Endothelial cell of umbilical vein (primary cell): Measurements from ENCODE around the gene DIRAS3. TPM values are rescaled to one million over a fixed set of nuclear protein-coding genes. Genes with fewer than 3 reads are reported as not detected.

Source experiments
- BruUV-seq: library from RNA; stranded (reverse); fragments of 400-500 nt; replicated peaks from 2 replicates; lab custom pipeline; 2021; lab: Mats Ljungman, UMichigan
- CTCF ChIA-PET: fragments of 300-600, 350-600 bp; sonication (Branson Sonifier 250); formaldehyde crosslinking; loops from one replicate; lab custom pipeline; 2021; ENCODE audit warnings: antibody characterized with exemption, inconsistent platforms; lab: Charles Lee
- POLR2A ChIA-PET: fragments of 300-600, 350-600 bp; sonication (Branson Sonifier 250); formaldehyde crosslinking; loops from one replicate; lab custom pipeline; 2021; ENCODE audit warnings: antibody characterized with exemption, inconsistent platforms; lab: Charles Lee
- DNase-seq: peaks from one replicate; pipeline ENCODE4 v3.0.0-alpha.2; 2011; ENCODE audit warnings: low read depth, low spot score
- FAIRE-seq: peaks from 2 replicates; lab custom pipeline; 2011; peaks lifted over from hg19 to GRCh38; lab: Jason Lieb, UNC
- H2AFZ ChIP-seq: 2 replicates; pipeline ENCODE4 v1.6.0; 2012; ENCODE audit warnings: low read depth, low read length, control low read depth, inconsistent platforms
- H3K27ac ChIP-seq: 2 replicates; pipeline ENCODE4 v1.5.1; 2011; ENCODE audit warnings: low read depth, mild to moderate bottlenecking, control low read depth, low read length, moderate library complexity; ENCODE audit not compliant: insufficient read depth
- H3K27me3 ChIP-seq, 2 experiments: 2 replicates each; pipeline versions ENCODE4 v1.6.0 to v1.6.1; 2011; ENCODE audit warnings: low read length in 2 of 2, mixed read lengths in 1 of 2; ENCODE audit not compliant: control insufficient read depth in 2 of 2, insufficient read depth in 2 of 2
- H3K36me3 ChIP-seq, 2 experiments: 2 replicates in 1 of 2; 3 replicates in 1 of 2; pipeline ENCODE4 v1.5.1; 2011; ENCODE audit warnings: low read length in 2 of 2, mild to moderate bottlenecking in 1 of 2, moderate library complexity in 1 of 2; ENCODE audit not compliant: control insufficient read depth in 2 of 2, insufficient read depth in 2 of 2; ENCODE audit errors: extremely low read depth in 1 of 2
- H3K4me1 ChIP-seq: 3 replicates; pipeline ENCODE4 v1.5.1; 2011; ENCODE audit warnings: mild to moderate bottlenecking, low read length; ENCODE audit not compliant: control insufficient read depth, insufficient read depth; ENCODE audit errors: extremely low read depth
- H3K4me2 ChIP-seq: 2 replicates; pipeline ENCODE4 v1.6.1; 2011; ENCODE audit warnings: low read length, control low read depth, mixed read lengths; ENCODE audit not compliant: insufficient read depth
- H3K4me3 ChIP-seq, 3 experiments: fragments of 200-600 bp in 1 of 3; sonication (generic), shearing (Covaris generic) in 1 of 3; replicated peaks in 1 of 3; 2 replicates each; pipeline ENCODE4 v1.5.1; 2011 to 2016; ENCODE audit warnings: control low read depth in 3 of 3, low read length in 3 of 3, mild to moderate bottlenecking in 2 of 3, inconsistent platforms in 1 of 3, low read depth in 1 of 3, moderate library complexity in 1 of 3; ENCODE audit not compliant: insufficient read depth in 1 of 3
- H3K79me2 ChIP-seq: 2 replicates; pipeline ENCODE4 v1.6.0; 2012; ENCODE audit warnings: low read length, inconsistent platforms; ENCODE audit not compliant: control insufficient read depth, insufficient read depth
- H3K9ac ChIP-seq: replicated peaks from 2 replicates; pipeline ENCODE3; 2011; ENCODE audit warnings: low read length, control low read depth; ENCODE audit not compliant: insufficient read depth; ENCODE audit errors: extremely low read depth
- H3K9me1 ChIP-seq: replicated peaks from 3 replicates; pipeline ENCODE4 v1.6.0; 2011; ENCODE audit warnings: mild to moderate bottlenecking, low read length; ENCODE audit not compliant: control insufficient read depth, insufficient read depth; ENCODE audit errors: extremely low read depth
- H3K9me3 ChIP-seq: replicated peaks from 2 replicates; pipeline ENCODE4 v1.5.1; 2012; ENCODE audit warnings: low read length, inconsistent platforms; ENCODE audit not compliant: control insufficient read depth, insufficient read depth
- H4K20me1 ChIP-seq: replicated peaks from 2 replicates; pipeline ENCODE3; 2011; ENCODE audit warnings: mild to moderate bottlenecking, low read length; ENCODE audit not compliant: control insufficient read depth, insufficient read depth; ENCODE audit errors: extremely low read depth
- CTCF ChIP-seq, 2 donors: IDR thresholded peaks; 1 replicate in 1 of 2; 2 replicates in 1 of 2; pipeline ENCODE4 v1.5.1; 2011; ENCODE audit warnings: low read length in 2 of 2, mild to moderate bottlenecking in 2 of 2, moderate library complexity in 2 of 2, control low read depth in 1 of 2, inconsistent platforms in 1 of 2, low read depth in 1 of 2; ENCODE audit not compliant: insufficient read depth in 1 of 2; ENCODE audit errors: extremely low read depth in 1 of 2
- EZH2 ChIP-seq: IDR thresholded peaks from 2 replicates; pipeline ENCODE4 v1.6.1; 2012; ENCODE audit warnings: borderline replicate concordance, low read depth, mild to moderate bottlenecking, moderate library complexity, low read length, inconsistent platforms; ENCODE audit not compliant: severe bottlenecking
- FOS ChIP-seq: IDR thresholded peaks from 2 replicates; pipeline ENCODE4 v1.6.1; 2011; ENCODE audit warnings: mild to moderate bottlenecking, low read length, moderate library complexity, borderline replicate concordance; ENCODE audit not compliant: insufficient read depth
- GATA2 ChIP-seq: IDR thresholded peaks from 2 replicates; pipeline ENCODE4 v1.7.0; 2011; ENCODE audit warnings: low read depth, mild to moderate bottlenecking, moderate library complexity, mixed read lengths, low read length; ENCODE audit not compliant: insufficient read length, insufficient read depth
- JUN ChIP-seq: IDR thresholded peaks from 2 replicates; pipeline ENCODE4 v1.6.1; 2011; ENCODE audit warnings: borderline replicate concordance, low read depth; ENCODE audit not compliant: insufficient read length, insufficient read depth
- MYC ChIP-seq: IDR thresholded peaks from one replicate; pipeline ENCODE4 v1.6.1; 2011; ENCODE audit warnings: mild to moderate bottlenecking, low read depth, low read length
- POLR2A ChIP-seq: IDR thresholded peaks from 2 replicates; pipeline ENCODE4 v1.6.1; 2012; ENCODE audit warnings: low read depth, mild to moderate bottlenecking, control low read depth, low read length
- POLR2AphosphoS5 ChIP-seq: IDR thresholded peaks from 2 replicates; pipeline ENCODE4 v1.6.1; 2012; ENCODE audit warnings: low read depth, mild to moderate bottlenecking, control low read depth, low read length, moderate library complexity; ENCODE audit not compliant: insufficient read depth
- dilution Hi-C: fragments of 300-500 bp; cut with MboI; formaldehyde crosslinking; loops from one replicate; pipeline ENCODE4 v1.15.0; 2019; ENCODE audit warnings: low sequenced_read_pairs; ENCODE audit not compliant: extremely low pct_ligation_motif_present
- intact Hi-C: fragments of 100-400 bp; cut with micrococcal nuclease; formaldehyde crosslinking; loops from one replicate; pipeline ENCODE4 v1.10.0; 2022
- polyA plus RNA-seq, 4 experiments: library from polyadenylated mRNA; depleted of rRNA in 3 of 4; stranded (reverse) in 3 of 4; unstranded in 1 of 4; fragments of >200 nt; gene quantifications; 2 replicates each; pipeline versions ENCODE4 v1.2.1 to v1.2.3, GENCODE V29; 2011 to 2012; ENCODE audit warnings: missing spikeins in 1 of 4
- total RNA-seq: library from RNA; stranded (reverse); gene quantifications from 2 replicates; pipeline ENCODE4 v1.2.3, GENCODE V29; 2021
- TF ChIP-seq, protein P1 (sequence below): IDR thresholded peaks from 2 replicates; pipeline ENCODE4 v1.6.1; 2011; ENCODE audit not compliant: insufficient read depth, insufficient read length

DIRAS3 gene
- total and polyA plus RNA-seq, 2 donors (not counting 3 experiments of a cell fraction or from before 2014, with no cell fraction given): 1.2 to 7.6 TPM

GRCh38 chr1:68036946-68037345, 13.5 kb downstream of the DIRAS3 start:
- CTCF ChIA-PET: no interaction called here
- H3K4me2 ChIP-seq: no peak overlapping the region
- no peak for FAIRE-seq
- H3K27me3 ChIP-seq: no peaks in the 10 kb centered on the region
- no peak overlapping the region for H3K4me3 ChIP-seq
- POLR2A ChIA-PET: no interaction called here
- dilution Hi-C loops: no loop called here
- H3K4me1 ChIP-seq: no peaks in the 10 kb centered on the region
- no TSS peak for BruUV-seq
- H3K36me3 ChIP-seq: no peaks in the 10 kb centered on the region
- H3K79me2 ChIP-seq: no peaks in the 10 kb centered on the region
- DNase-seq: no peak
- intact Hi-C loops: no loop called here
- TF ChIP-seq POLR2AphosphoS5 (no peak), EZH2 (no peak), POLR2A (no peak), FOS (no peak), JUN (no peak), CTCF (IDR thresholded peaks at IDR 0.05; ENCODE audit: extremely low read depth in 1 of 2, insufficient read depth in 1 of 2, low read depth in 1 of 2, low read length in 2 of 2) (no peak), MYC (no peak), GATA2 (no peak)
- TF ChIP-seq, protein P1, sequence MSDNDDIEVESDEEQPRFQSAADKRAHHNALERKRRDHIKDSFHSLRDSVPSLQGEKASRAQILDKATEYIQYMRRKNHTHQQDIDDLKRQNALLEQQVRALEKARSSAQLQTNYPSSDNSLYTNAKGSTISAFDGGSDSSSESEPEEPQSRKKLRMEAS: no peak
- no peak overlapping the region for H3K27ac ChIP-seq
- H2AFZ ChIP-seq: no peak overlapping the region
- no peaks in the 10 kb centered on the region for H3K9me1 ChIP-seq
- H4K20me1 ChIP-seq: no peaks in the 10 kb centered on the region
- H3K9me3 ChIP-seq: no peaks in the 10 kb centered on the region
- H3K9ac ChIP-seq: no peak overlapping the region
